GM23338 (cell line): ENCODE measurements around the gene GYPE. TPM values are rescaled to one million over a fixed set of nuclear protein-coding genes. Genes with fewer than 3 reads are reported as not detected.
"Not testable (repeated sequence)": the region's sequence is repeated elsewhere in the genome, so short reads cannot be mapped to it uniquely, and the experiment has no call there.

Source experiments
- ATAC-seq: fragments of 200-7000 bp; cut with Tn5 transposase; 3 replicates; pipeline ENCODE4 v1.9.1; 2020
- DNase-seq: peaks from one replicate; pipeline ENCODE4 v3.0.0-alpha.2; 2015; ENCODE audit warnings: low spot score
- H2AFZ ChIP-seq: fragments of 200-600 bp; sonication (generic); 2 replicates; pipeline ENCODE4 v1.8.0; 2016; ENCODE audit warnings: antibody characterized with exemption, mild to moderate bottlenecking, moderate library complexity
- H3F3A ChIP-seq: fragments of 200-600 bp; sonication (generic); replicated peaks from 2 replicates; pipeline ENCODE4 v1.8.0; 2017; ENCODE audit warnings: antibody characterized with exemption, mixed run types, low read depth
- H3K27ac ChIP-seq: fragments of 200-600 bp; sonication (generic); 2 replicates; pipeline ENCODE4 v1.6.1; 2016; ENCODE audit warnings: low read depth
- H3K27me3 ChIP-seq: fragments of 200-600 bp; sonication (generic); 2 replicates; pipeline ENCODE4 v1.8.0; 2016; ENCODE audit warnings: mild to moderate bottlenecking, mixed run types, moderate library complexity; ENCODE audit not compliant: insufficient read depth
- H3K36me3 ChIP-seq: fragments of 200-600 bp; sonication (generic); 2 replicates; pipeline ENCODE4 v1.8.0; 2016; ENCODE audit warnings: mild to moderate bottlenecking; ENCODE audit not compliant: insufficient read depth
- H3K4me1 ChIP-seq: fragments of 200-600 bp; sonication (generic); 2 replicates; pipeline ENCODE4 v1.8.0; 2016; ENCODE audit warnings: mild to moderate bottlenecking, moderate library complexity; ENCODE audit not compliant: insufficient read depth
- H3K4me2 ChIP-seq: fragments of 200-600 bp; sonication (generic); 2 replicates; pipeline ENCODE4 v1.7.1; 2017; ENCODE audit warnings: mixed run types
- H3K4me3 ChIP-seq: fragments of 200-600 bp; sonication (generic); 2 replicates; pipeline ENCODE4 v1.6.1; 2016; ENCODE audit warnings: mixed run types
- H3K79me2 ChIP-seq: fragments of 200-600 bp; sonication (generic); replicated peaks from 2 replicates; pipeline ENCODE4 v1.8.0; 2017; ENCODE audit warnings: mild to moderate bottlenecking; ENCODE audit not compliant: insufficient read depth
- H3K9me2 ChIP-seq: fragments of 200-600 bp; sonication (generic); 2 replicates; pipeline ENCODE4 v1.8.0; 2017; ENCODE audit not compliant: insufficient read depth
- H4K20me1 ChIP-seq: fragments of 200-600 bp; sonication (generic); replicated peaks from 2 replicates; pipeline ENCODE4 v1.8.0; 2017; ENCODE audit warnings: mild to moderate bottlenecking; ENCODE audit not compliant: insufficient read depth
- H3K27ac Mint-ChIP-seq: 2 replicates; pipeline ENCODE4 v1.8.0; 2020; ENCODE audit warnings: inconsistent platforms, mild to moderate bottlenecking, moderate library complexity, mixed read lengths
- H3K27me3 Mint-ChIP-seq: 3 replicates; pipeline ENCODE4 v1.8.0; 2022; ENCODE audit warnings: low read depth, mild to moderate bottlenecking, moderate library complexity, mixed read lengths, inconsistent platforms; ENCODE audit not compliant: insufficient read depth, poor library complexity
- H3K36me3 Mint-ChIP-seq: 3 replicates; pipeline ENCODE4 v1.8.0; 2021; ENCODE audit warnings: low read depth, mild to moderate bottlenecking, inconsistent platforms, moderate library complexity, mixed read lengths
- H3K4me1 Mint-ChIP-seq: 3 replicates; pipeline ENCODE4 v1.8.0; 2020; ENCODE audit warnings: mild to moderate bottlenecking, inconsistent platforms, mixed read lengths
- H3K4me3 Mint-ChIP-seq: 3 replicates; pipeline ENCODE4 v1.8.0; 2021; ENCODE audit warnings: moderate library complexity, mild to moderate bottlenecking, inconsistent platforms, mixed read lengths
- H3K9me3 Mint-ChIP-seq: 3 replicates; pipeline ENCODE4 v1.8.0; 2020; ENCODE audit warnings: moderate library complexity, mild to moderate bottlenecking, inconsistent platforms, mixed read lengths
- NANOG ChIP-seq: IDR thresholded peaks from 2 replicates; pipeline ENCODE4 v1.6.1; 2016; ENCODE audit warnings: antibody characterized with exemption, borderline replicate concordance
- POLR2AphosphoS5 ChIP-seq: IDR thresholded peaks from 2 replicates; pipeline ENCODE4 v1.6.1; 2016; ENCODE audit warnings: antibody characterized with exemption, low read depth
- ZNF331 ChIP-seq: fragments of 250-450 bp; sonication (Bioruptor Pico); IDR thresholded peaks from 2 replicates; pipeline ENCODE4 v1.5.0; 2020; ENCODE audit warnings: low read depth, mild to moderate bottlenecking, moderate library complexity
- polyA plus RNA-seq: library from polyadenylated mRNA; unstranded; fragments of >200 nt; fragmentation: Nextera tagmentation; extraction: Ambion mirVana; gene quantifications from 2 replicates; pipeline ENCODE4 v1.2.1, GENCODE V29; 2016
- total RNA-seq: library from RNA; depleted of rRNA; stranded (reverse); fragments of >200 nt; shearing (Covaris generic); gene quantifications from 2 replicates; pipeline ENCODE4 v1.2.3, GENCODE V29; 2014
- TF ChIP-seq, protein P1 (sequence below): fragments of 250-450 bp; sonication (Bioruptor Pico); IDR thresholded peaks from 2 replicates; pipeline ENCODE4 v1.5.0; 2020; ENCODE audit warnings: mild to moderate bottlenecking, moderate library complexity
- TF ChIP-seq, protein P2 (sequence below): IDR thresholded peaks from one replicate; pipeline ENCODE4 v1.6.1; 2018; ENCODE audit warnings: antibody characterized with exemption; ENCODE audit not compliant: unreplicated experiment

The GYPE gene
- total and polyA plus RNA-seq, 2 experiments from 2014 or later = 0.24 TPM; not detected in 1

DNA sequence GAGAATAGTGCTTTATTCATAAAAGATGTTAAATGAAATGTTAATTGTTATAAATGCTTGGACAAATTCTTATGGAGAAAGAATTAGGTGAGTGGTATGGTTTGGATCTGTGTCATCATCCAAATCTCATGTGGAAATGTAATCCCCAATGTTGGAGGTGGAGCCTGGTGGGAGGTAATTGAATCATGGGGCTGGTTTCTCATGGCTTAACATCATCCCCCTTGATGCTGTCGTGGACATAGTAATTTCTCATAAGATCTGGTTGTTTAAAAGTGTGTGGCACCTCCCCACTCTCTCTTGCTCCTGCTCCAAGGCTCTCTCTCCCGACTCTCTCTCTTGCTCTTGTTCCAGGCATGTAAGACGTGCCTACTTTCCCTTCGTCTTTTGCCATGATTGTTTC is 22.5 kb downstream of the GYPE start (continued):
- TF ChIP-seq, protein P1, sequence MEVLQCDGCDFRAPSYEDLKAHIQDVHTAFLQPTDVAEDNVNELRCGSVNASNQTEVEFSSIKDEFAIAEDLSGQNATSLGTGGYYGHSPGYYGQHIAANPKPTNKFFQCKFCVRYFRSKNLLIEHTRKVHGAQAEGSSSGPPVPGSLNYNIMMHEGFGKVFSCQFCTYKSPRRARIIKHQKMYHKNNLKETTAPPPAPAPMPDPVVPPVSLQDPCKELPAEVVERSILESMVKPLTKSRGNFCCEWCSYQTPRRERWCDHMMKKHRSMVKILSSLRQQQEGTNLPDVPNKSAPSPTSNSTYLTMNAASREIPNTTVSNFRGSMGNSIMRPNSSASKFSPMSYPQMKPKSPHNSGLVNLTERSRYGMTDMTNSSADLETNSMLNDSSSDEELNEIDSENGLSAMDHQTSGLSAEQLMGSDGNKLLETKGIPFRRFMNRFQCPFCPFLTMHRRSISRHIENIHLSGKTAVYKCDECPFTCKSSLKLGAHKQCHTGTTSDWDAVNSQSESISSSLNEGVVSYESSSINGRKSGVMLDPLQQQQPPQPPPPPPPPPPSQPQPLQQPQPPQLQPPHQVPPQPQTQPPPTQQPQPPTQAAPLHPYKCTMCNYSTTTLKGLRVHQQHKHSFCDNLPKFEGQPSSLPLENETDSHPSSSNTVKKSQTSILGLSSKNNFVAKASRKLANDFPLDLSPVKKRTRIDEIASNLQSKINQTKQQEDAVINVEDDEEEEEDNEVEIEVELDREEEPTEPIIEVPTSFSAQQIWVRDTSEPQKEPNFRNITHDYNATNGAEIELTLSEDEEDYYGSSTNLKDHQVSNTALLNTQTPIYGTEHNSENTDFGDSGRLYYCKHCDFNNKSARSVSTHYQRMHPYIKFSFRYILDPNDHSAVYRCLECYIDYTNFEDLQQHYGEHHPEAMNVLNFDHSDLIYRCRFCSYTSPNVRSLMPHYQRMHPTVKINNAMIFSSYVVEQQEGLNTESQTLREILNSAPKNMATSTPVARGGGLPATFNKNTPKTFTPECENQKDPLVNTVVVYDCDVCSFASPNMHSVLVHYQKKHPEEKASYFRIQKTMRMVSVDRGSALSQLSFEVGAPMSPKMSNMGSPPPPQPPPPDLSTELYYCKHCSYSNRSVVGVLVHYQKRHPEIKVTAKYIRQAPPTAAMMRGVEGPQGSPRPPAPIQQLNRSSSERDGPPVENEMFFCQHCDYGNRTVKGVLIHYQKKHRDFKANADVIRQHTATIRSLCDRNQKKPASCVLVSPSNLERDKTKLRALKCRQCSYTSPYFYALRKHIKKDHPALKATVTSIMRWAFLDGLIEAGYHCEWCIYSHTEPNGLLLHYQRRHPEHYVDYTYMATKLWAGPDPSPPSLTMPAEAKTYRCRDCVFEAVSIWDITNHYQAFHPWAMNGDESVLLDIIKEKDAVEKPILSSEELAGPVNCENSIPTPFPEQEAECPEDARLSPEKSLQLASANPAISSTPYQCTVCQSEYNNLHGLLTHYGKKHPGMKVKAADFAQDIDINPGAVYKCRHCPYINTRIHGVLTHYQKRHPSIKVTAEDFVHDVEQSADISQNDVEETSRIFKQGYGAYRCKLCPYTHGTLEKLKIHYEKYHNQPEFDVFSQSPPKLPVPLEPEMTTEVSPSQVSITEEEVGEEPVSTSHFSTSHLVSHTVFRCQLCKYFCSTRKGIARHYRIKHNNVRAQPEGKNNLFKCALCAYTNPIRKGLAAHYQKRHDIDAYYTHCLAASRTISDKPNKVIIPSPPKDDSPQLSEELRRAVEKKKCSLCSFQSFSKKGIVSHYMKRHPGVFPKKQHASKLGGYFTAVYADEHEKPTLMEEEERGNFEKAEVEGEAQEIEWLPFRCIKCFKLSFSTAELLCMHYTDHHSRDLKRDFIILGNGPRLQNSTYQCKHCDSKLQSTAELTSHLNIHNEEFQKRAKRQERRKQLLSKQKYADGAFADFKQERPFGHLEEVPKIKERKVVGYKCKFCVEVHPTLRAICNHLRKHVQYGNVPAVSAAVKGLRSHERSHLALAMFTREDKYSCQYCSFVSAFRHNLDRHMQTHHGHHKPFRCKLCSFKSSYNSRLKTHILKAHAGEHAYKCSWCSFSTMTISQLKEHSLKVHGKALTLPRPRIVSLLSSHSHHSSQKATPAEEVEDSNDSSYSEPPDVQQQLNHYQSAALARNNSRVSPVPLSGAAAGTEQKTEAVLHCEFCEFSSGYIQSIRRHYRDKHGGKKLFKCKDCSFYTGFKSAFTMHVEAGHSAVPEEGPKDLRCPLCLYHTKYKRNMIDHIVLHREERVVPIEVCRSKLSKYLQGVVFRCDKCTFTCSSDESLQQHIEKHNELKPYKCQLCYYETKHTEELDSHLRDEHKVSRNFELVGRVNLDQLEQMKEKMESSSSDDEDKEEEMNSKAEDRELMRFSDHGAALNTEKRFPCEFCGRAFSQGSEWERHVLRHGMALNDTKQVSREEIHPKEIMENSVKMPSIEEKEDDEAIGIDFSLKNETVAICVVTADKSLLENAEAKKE (CRISPR knock-in tag) = no peak
- TF ChIP-seq, protein P2, sequence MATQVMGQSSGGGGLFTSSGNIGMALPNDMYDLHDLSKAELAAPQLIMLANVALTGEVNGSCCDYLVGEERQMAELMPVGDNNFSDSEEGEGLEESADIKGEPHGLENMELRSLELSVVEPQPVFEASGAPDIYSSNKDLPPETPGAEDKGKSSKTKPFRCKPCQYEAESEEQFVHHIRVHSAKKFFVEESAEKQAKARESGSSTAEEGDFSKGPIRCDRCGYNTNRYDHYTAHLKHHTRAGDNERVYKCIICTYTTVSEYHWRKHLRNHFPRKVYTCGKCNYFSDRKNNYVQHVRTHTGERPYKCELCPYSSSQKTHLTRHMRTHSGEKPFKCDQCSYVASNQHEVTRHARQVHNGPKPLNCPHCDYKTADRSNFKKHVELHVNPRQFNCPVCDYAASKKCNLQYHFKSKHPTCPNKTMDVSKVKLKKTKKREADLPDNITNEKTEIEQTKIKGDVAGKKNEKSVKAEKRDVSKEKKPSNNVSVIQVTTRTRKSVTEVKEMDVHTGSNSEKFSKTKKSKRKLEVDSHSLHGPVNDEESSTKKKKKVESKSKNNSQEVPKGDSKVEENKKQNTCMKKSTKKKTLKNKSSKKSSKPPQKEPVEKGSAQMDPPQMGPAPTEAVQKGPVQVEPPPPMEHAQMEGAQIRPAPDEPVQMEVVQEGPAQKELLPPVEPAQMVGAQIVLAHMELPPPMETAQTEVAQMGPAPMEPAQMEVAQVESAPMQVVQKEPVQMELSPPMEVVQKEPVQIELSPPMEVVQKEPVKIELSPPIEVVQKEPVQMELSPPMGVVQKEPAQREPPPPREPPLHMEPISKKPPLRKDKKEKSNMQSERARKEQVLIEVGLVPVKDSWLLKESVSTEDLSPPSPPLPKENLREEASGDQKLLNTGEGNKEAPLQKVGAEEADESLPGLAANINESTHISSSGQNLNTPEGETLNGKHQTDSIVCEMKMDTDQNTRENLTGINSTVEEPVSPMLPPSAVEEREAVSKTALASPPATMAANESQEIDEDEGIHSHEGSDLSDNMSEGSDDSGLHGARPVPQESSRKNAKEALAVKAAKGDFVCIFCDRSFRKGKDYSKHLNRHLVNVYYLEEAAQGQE = no peak
- no peak for TF ChIP-seq ZNF331 (CRISPR knock-in tag)
- TF ChIP-seq NANOG = no peak
- no peak for TF ChIP-seq POLR2AphosphoS5

DNA sequence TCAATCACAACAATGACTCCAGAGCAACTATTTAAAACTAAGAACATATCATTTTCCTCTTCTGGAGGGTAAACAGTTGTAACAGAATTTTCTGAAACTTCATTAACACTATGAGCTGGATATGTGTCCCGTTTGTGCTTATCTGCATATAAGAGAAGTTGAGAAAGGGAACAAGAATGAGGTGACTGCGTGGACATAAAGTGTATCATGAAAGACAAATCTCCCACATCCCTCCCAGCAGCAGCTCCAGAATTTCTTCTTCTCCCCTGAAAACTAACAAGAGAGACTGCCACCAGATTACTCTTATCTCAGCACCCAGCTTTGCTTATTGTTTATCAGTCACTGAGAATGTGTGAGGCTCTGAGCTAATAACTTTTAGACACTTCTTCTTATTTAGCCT is 25.8 kb downstream of the GYPE start:
- not testable (repeated sequence) for H2AFZ ChIP-seq, H3K9me3 Mint-ChIP-seq, H3K4me3 Mint-ChIP-seq, H3K36me3 ChIP-seq, H3K9me2 ChIP-seq, DNase-seq, H3K4me1 ChIP-seq, H3F3A ChIP-seq, H3K27ac Mint-ChIP-seq, H3K27me3 Mint-ChIP-seq, H3K4me2 ChIP-seq, H3K79me2 ChIP-seq, H3K4me3 ChIP-seq, H3K4me1 Mint-ChIP-seq, H3K36me3 Mint-ChIP-seq, H3K27me3 ChIP-seq, H4K20me1 ChIP-seq, H3K27ac ChIP-seq, ATAC-seq

DNA sequence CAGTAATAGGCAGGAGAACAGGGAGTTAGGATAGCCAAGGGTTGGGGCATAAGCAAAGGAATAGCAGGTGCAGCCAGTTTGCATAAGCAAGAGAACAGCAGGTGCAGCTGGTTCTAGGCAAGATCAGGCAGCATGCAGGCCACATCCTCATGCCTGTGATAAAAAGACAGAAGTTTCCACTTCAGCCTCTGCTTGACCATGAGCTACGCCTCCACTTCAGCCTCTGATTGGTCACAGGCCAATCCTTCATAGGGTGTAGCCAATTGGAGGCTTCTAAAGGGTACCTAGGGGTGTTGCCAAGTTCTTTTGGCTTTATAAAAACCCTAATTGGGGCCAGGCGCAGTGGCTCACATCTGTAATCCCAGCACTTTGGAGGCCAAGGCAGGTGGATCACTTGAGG is 30.0 kb downstream of the GYPE start:
- H3F3A ChIP-seq, H3K27me3 Mint-ChIP-seq, H3K27ac Mint-ChIP-seq, H3K4me2 ChIP-seq, H2AFZ ChIP-seq, H3K4me3 ChIP-seq, H3K27ac ChIP-seq, DNase-seq, ATAC-seq, H3K36me3 Mint-ChIP-seq, H3K4me1 ChIP-seq, H4K20me1 ChIP-seq, H3K36me3 ChIP-seq, H3K4me3 Mint-ChIP-seq, H3K9me2 ChIP-seq, H3K79me2 ChIP-seq, H3K27me3 ChIP-seq, H3K4me1 Mint-ChIP-seq, H3K9me3 Mint-ChIP-seq: not testable (repeated sequence)

DNA sequence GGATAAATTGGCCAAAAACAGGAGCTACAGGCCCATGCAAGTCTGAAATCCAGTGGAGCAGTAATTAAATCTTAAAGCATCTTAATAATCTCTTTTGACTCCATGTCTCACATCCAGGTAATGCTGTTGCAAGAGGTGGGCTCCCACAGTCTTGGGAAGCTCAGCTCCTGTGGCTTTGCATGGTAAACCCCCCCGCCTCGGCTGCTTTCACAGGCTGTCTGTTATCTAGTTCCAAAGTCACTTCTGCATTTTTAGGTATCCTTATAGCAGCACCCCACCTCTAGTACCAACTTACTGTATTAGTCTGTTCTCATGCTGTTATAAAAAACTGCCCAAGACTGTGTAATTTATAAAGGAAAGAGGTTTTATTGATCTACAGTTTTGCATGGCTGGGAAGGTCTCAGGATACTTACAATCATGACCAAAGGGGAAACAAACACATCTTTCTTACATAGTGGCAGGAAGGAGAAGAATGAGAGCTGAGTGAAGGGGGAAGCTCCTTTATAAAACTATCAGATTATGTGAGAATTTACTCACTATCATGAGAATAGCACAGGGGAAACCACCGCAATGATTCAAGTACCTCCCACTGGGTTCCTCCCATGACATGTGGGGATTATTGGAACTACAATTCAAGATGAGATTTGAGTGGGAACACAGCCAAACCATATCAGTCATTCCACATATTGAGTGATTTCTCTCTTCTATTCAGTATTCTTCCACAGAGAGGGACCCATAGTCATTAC is 34.7 kb downstream of the GYPE start:
- not testable (repeated sequence) for H3K4me3 ChIP-seq, H4K20me1 ChIP-seq, H3K27me3 Mint-ChIP-seq, ATAC-seq, H3K4me1 ChIP-seq, H3K4me3 Mint-ChIP-seq, H3K9me2 ChIP-seq, H3F3A ChIP-seq, H3K9me3 Mint-ChIP-seq, H3K27ac Mint-ChIP-seq, H3K36me3 Mint-ChIP-seq, DNase-seq, H2AFZ ChIP-seq, H3K79me2 ChIP-seq, H3K4me2 ChIP-seq, H3K4me1 Mint-ChIP-seq, H3K27me3 ChIP-seq, H3K27ac ChIP-seq, H3K36me3 ChIP-seq
